GM18505 (cell line): ENCODE data around the gene EXOC6.

ENCODE experiments used
- ATAC-seq: cut with Tn5 transposase; IDR thresholded peaks from one replicate; pipeline ENCODE4 v1.9.1; 2021; ENCODE audit not compliant: unreplicated experiment
- POLR2A ChIP-seq: IDR thresholded peaks from 4 replicates; pipeline ENCODE4 v1.6.1; 2011; ENCODE audit warnings: borderline replicate concordance; ENCODE audit not compliant: insufficient read depth, insufficient read length; ENCODE audit errors: extremely low read depth

EXOC6 gene

GRCh38 chr10:92822964-92823363 is 25.4 kb upstream of the EXOC6 start:
- no peak for ATAC-seq

GRCh38 chr10:92826061-92826460 is 22.3 kb upstream of the EXOC6 start:
- no peak for ATAC-seq
- TF ChIP-seq POLR2A = no peak

More at GRCh38 chr10:92822964-92823363, 25.4 kb upstream of the EXOC6 start:
- TF ChIP-seq POLR2A = no peak

- no peak for ATAC-seq
- no peak for TF ChIP-seq POLR2A
Measured at GRCh38 chr10:92826504-92826903, 21.8 kb upstream of the EXOC6 start.

- no peak for TF ChIP-seq POLR2A
- ATAC-seq = no peak
Measured at GRCh38 chr10:92829042-92829785, 19.1 kb upstream of the EXOC6 start.

GRCh38 chr10:92829786-92830377 is 18.4 kb upstream of the EXOC6 start:
- no peak for TF ChIP-seq POLR2A
- no peak for ATAC-seq

- TF ChIP-seq POLR2A = no peak
- ATAC-seq = no peak
Measured at GRCh38 chr10:92830478-92831389, 17.6 kb upstream of the EXOC6 start.

GRCh38 chr10:92832121-92832520 is 16.2 kb upstream of the EXOC6 start:
- TF ChIP-seq POLR2A = no peak
- no peak for ATAC-seq

GRCh38 chr10:92832998-92833650 is 15.2 kb upstream of the EXOC6 start:
- TF ChIP-seq POLR2A = no peak
- ATAC-seq = no peak

GRCh38 chr10:92834331-92834730 is 14.0 kb upstream of the EXOC6 start:
- TF ChIP-seq POLR2A = no peak
- ATAC-seq = no peak

GRCh38 chr10:92834986-92835385 is 13.3 kb upstream of the EXOC6 start:
- ATAC-seq = no peak
- no peak for TF ChIP-seq POLR2A

- TF ChIP-seq POLR2A = no peak
- no peak for ATAC-seq
Measured at GRCh38 chr10:92837456-92837855, 10.9 kb upstream of the EXOC6 start.

- no peak for TF ChIP-seq POLR2A
- ATAC-seq = no peak
Measured at GRCh38 chr10:92839191-92840085, 8.9 kb upstream of the EXOC6 start.
